NCI-H2227 treated with DMSO at 0.1 percent for 48 hours (cell line): ENCODE results near the gene ALDH1A3.

Experiments used
- DNase-seq: peaks from one replicate; lab custom pipeline; 2025; lab: John Stamatoyannopoulos, UW

Gene ALDH1A3

GRCh38 chr15:100859970-100860828, 19.4 kb upstream of the ALDH1A3 start:
- no peak for DNase-seq

GRCh38 chr15:100860829-100861510, 18.7 kb upstream of the ALDH1A3 start:
- no peak for DNase-seq

GRCh38 chr15:100861511-100861991, 18.1 kb upstream of the ALDH1A3 start:
- DNase-seq, result no peak

DNA sequence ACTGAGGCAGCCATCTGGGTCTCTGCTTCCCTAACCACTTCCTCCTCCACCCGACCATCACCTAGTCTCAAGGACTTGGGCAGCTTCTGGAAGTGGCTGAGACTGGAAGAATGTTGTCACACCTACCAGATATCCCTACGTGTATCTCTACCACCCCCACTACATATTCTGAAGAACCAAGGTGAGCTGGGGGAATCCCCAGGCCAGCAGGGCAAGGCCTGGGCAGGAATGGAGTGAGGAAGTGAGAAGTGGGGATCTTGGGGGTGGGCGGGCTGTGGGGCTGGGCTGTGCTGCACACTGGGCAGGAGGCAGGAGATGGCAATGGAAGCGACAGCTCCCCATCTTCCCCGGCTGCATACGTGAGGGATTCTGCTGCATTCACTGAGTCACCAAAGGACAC, 17.5 kb upstream of the ALDH1A3 start:
- no peak for DNase-seq

DNA sequence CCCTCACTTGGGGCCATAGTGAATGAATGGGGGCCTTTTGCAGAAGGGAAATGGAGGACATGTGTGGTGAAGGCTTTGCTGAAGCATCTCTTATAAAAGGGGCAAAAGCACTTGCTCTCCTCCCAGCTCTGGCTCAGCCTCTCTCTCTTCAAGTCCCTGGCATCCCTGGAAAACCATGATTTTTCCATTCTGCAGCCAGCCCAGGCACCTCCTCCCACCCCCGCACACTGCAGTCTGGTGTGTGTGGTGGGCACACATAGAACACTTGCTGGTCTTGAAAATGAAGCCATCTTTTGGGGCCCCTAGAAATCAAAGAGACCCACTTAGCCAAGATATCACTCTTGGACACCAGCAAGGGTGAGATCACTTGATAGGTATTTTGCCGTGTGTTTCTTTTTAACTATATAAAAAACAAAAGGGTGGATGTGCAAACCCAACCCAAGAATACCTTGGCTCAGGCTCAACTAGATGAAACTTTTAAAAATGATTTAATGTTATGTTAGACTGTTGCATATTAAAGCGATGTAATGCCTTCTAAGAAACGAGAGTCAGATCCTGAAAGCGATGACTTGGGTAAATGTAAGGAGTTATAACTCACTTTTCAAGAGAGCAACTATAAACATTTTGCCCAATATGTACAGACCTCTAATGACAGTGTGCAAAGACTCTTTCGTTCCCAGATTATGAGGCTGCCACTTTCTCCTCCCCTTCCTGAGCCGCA, 16.4 kb upstream of the ALDH1A3 start:
- DNase-seq, result no peak

DNA sequence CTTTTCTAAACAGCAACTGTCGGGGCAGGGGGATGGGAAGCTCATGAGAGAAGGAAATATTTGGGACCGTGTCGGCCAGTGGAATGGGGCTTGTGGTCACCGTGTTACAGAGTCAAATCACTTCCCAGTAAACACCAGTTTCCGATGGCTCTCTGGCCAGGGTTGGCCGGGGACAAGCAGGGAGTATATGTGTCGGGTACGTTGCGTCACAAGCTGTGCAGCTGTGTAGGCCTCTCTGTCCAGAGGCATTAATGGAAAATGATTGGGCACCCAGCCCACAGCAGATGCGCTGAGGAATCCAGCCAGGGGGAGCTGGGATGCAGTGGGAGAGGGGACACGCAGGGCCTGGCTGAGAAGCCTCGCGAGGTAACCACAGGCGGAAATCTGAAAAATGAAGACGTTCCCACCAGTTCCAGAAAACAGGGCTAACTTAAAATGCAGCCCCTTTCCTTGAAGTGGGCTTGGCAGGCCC, 15.8 kb upstream of the ALDH1A3 start:
- DNase-seq, result no peak

- no peak for DNase-seq
These were observed 13.0 kb upstream of the ALDH1A3 start for GRCh38 chr15:100866386-100867330.

DNA sequence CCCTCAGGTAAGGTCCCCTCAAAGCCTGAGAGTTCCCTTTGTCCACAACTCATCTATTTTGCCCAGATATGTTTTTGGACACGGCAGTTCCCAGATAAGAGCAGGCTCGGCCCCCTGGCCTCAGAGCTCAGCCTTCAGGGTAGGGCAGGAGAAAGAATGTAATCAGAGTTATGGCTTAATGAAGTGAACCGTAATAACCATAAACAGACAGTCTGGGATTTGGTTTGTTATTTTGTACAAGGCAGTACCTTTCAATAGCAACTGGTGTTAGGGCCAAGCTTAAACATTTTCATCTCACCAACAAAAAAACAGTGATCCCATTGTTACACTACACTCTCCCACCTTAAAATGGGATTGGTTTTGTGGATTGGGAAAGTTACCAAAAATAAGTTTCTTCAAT, 12.2 kb upstream of the ALDH1A3 start:
- DNase-seq, result no peak

GRCh38 chr15:100869151-100869999, 10.3 kb upstream of the ALDH1A3 start:
- no peak for DNase-seq

DNA sequence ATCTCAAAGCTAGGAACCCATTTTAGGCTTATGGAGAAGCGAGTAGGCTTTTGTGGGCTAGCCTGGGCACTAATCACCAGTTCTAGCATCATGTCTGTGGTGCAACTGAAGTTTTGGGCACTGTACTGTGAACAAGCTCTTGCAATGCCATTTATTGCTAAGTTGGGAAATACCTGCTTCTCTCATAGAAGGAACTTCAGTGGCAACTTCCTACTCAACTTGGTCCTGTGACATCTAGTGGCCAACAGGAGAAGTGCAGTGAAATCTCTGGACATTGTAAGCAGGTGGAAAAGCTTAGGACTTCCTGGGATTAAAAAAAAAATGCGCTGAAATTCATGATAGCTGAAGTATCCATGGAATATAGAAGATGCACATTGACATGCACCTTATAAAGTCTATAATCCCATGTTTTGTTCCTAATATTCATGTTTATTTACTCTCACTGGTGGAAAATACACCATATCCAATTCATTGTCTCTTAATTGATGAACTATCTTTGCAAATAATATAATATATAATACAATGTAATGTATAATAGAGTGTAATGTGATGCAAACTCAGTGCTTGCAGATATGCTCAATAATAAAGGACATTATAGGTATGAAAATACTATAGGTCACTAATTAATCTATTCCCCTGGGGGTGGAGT, 6.5 kb upstream of the ALDH1A3 start:
- DNase-seq, result no peak

DNA sequence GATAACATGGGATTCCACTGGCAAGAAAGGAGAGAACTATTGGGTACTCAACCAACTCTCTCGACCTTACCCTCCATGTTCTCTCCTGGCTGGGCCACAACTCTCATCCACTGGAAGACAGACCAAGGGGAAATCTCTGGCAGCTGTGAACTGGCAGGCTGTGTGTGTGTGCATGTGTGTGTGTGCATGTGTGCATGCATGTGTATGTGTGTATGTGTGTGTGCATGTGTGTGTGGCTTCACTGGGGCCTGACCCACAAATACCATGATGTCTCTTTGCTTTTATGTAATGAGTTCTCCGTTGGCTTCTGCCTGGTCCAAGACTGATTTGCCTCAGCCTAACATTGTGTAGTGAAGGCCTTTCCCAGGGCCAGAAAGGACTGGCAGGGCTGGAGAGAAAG, 4.1 kb upstream of the ALDH1A3 start:
- no peak for DNase-seq

- DNase-seq, result no peak
These were observed 3.7 kb upstream of the ALDH1A3 start for GRCh38 chr15:100875976-100876375.

- DNase-seq, result no peak
These were observed 2.1 kb upstream of the ALDH1A3 start for GRCh38 chr15:100877551-100877950.

- DNase-seq, result no peak
These were observed 1.5 kb upstream of the ALDH1A3 start for GRCh38 chr15:100878130-100878529.

DNA sequence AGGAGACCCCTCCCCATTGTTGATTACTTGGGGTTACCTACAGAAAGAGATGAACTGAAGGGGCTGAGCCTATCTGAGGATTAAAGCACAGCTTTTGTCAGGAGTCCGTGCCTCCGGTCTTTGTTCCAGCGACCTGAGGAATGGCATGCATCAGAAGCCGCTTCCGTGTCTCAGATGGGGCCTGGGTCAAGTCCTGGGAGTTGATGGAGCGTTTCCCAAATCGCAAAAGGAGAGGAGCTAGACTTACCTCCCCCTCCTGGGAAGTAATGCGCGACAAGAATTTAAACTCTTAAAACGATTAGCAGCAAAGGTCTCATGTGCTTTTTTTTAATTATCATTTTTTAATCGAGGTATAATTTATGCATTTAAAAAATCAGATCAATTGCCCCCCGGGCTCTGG, 983 bp upstream of the ALDH1A3 start:
- DNase-seq, result no peak

DNA sequence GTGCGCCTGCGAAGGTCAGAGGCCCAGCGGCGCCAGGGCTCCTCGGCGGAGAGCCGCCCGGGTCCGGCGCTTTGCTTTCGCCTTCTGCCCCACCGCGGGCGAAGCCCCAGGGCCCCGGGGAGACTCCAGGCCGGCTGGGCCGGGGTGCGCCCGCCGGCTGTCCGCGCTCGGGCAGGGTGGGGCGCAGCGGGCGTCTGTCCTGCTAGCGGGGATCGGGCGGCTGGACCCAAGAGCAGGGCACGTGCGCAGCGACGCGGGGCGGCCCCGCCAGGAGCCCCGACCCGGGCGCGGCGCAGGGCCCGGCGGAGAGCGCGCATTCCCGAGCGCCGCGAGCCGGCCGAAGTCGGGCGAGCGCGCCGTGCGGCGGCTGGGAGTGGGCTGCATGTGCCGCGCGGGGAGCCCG, 569 bp upstream of the ALDH1A3 start:
- no peak for DNase-seq

GRCh38 chr15:100880139-100880896, 687 bp downstream of the ALDH1A3 start:
- no peak for DNase-seq

GRCh38 chr15:100880897-100881242, 1.2 kb downstream of the ALDH1A3 start:
- no peak for DNase-seq
